ENCODE measurements around the gene BCOR. TPM values are rescaled to one million over a fixed set of nuclear protein-coding genes. Genes with fewer than 3 reads are reported as not detected.
A peak's percentile ranks its signal among the peaks of the same experiment; 100 is the strongest.

BCOR gene
- total and polyA plus RNA-seq, 2 of the 13 experiments (the other 11 are each of a cell fraction or from before 2014, with no cell fraction given), result 14.3 to 15.2 TPM

- TF ChIP-seq IRF1 (CRISPR knock-in tag; IDR thresholded peaks at IDR 0.05; ENCODE audit: low read depth) (no peak), GMEB1 (CRISPR knock-in tag; IDR thresholded peaks at IDR 0.05; ENCODE audit: borderline replicate concordance) (no peak), PRPF4 (IDR thresholded peaks at IDR 0.05; ENCODE audit: low read depth, low read length, poor library complexity, severe bottlenecking) (no peak), ZNF703 (CRISPR knock-in tag; IDR thresholded peaks at IDR 0.05; ENCODE audit: borderline replicate concordance) (no peak), NFKB2 (CRISPR knock-in tag; IDR thresholded peaks at IDR 0.05; ENCODE audit: borderline replicate concordance) (no peak), SETDB1 (CRISPR knock-in tag; IDR thresholded peaks at IDR 0.05; ENCODE audit: borderline replicate concordance) (no peak), MAZ (IDR thresholded peaks at IDR 0.05; ENCODE audit: borderline replicate concordance, low read depth, low read length) (no peak), MAZ (CRISPR knock-in tag; IDR thresholded peaks at IDR 0.05; ENCODE audit: low read depth) (no peak), AHDC1 (CRISPR knock-in tag; IDR thresholded peaks at IDR 0.05; ENCODE audit: borderline replicate concordance) (no peak), ATF7-NPFF (CRISPR knock-in tag; IDR thresholded peaks at IDR 0.05; ENCODE audit: low read depth) (0 out of 2 replicates have a peak, but pooled peaks have one; percentile 37), ZMYM3 (CRISPR knock-in tag; IDR thresholded peaks at IDR 0.05) (0 out of 2 replicates have a peak, but pooled peaks have one; percentile 23), ZBTB44 (CRISPR knock-in tag; IDR thresholded peaks at IDR 0.05) (no peak)
- TF ChIP-seq, protein P1, sequence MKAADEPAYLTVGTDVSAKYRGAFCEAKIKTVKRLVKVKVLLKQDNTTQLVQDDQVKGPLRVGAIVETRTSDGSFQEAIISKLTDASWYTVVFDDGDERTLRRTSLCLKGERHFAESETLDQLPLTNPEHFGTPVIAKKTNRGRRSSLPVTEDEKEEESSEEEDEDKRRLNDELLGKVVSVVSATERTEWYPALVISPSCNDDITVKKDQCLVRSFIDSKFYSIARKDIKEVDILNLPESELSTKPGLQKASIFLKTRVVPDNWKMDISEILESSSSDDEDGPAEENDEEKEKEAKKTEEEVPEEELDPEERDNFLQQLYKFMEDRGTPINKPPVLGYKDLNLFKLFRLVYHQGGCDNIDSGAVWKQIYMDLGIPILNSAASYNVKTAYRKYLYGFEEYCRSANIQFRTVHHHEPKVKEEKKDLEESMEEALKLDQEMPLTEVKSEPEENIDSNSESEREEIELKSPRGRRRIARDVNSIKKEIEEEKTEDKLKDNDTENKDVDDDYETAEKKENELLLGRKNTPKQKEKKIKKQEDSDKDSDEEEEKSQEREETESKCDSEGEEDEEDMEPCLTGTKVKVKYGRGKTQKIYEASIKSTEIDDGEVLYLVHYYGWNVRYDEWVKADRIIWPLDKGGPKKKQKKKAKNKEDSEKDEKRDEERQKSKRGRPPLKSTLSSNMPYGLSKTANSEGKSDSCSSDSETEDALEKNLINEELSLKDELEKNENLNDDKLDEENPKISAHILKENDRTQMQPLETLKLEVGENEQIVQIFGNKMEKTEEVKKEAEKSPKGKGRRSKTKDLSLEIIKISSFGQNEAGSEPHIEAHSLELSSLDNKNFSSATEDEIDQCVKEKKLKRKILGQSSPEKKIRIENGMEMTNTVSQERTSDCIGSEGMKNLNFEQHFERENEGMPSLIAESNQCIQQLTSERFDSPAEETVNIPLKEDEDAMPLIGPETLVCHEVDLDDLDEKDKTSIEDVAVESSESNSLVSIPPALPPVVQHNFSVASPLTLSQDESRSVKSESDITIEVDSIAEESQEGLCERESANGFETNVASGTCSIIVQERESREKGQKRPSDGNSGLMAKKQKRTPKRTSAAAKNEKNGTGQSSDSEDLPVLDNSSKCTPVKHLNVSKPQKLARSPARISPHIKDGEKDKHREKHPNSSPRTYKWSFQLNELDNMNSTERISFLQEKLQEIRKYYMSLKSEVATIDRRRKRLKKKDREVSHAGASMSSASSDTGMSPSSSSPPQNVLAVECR (CRISPR knock-in tag; IDR thresholded peaks at IDR 0.05; ENCODE audit: borderline replicate concordance), result no peak; the same call in 1 of the 2 replicates
Observed at GRCh38 chrX:40011322-40012038, 86.3 kb downstream of the BCOR start (continued).
